Spleen (tissue), 11 donors: ENCODE measurements around the gene PALLD. TPM values are rescaled to one million over a fixed set of nuclear protein-coding genes. Genes with fewer than 3 reads are reported as not detected.
A peak's percentile ranks its signal among the peaks of the same experiment; 100 is the strongest.

ENCODE experiments used
- DNase-seq: peaks from one replicate; pipeline ENCODE4 v3.0.0-alpha.2; 2020
- H3K27ac ChIP-seq, 8 donors: fragments of 200-600 bp; sonication (generic) in 7 of 8; 1 replicate in 4 of 8; 2 replicates in 4 of 8; pipeline versions ENCODE4 v1.5.0 to v1.8.0; 2016 to 2021; ENCODE audit warnings: inconsistent platforms in 4 of 8, mild to moderate bottlenecking in 4 of 8, moderate library complexity in 1 of 8
- H3K27me3 ChIP-seq, 7 donors: fragments of 200-600 bp; sonication (generic) in 6 of 7; replicated peaks in 1 of 7; 1 replicate in 4 of 7; 2 replicates in 3 of 7; pipeline versions ENCODE4 v1.5.0 to v1.8.0; 2016 to 2021; ENCODE audit warnings: inconsistent platforms in 3 of 7, mild to moderate bottlenecking in 1 of 7
- H3K36me3 ChIP-seq, 6 donors: fragments of 200-600 bp; sonication (generic) in 5 of 6; 1 replicate in 4 of 6; 2 replicates in 2 of 6; pipeline versions ENCODE4 v1.5.0 to v1.8.0; 2016 to 2021; ENCODE audit warnings: inconsistent platforms in 2 of 6
- H3K4me1 ChIP-seq, 6 donors: fragments of 200-600 bp; sonication (generic) in 5 of 6; 1 replicate in 3 of 6; 2 replicates in 3 of 6; pipeline versions ENCODE4 v1.5.0 to v1.8.0; 2016 to 2021; ENCODE audit warnings: inconsistent platforms in 3 of 6
- H3K4me3 ChIP-seq, 8 donors: fragments of 200-600 bp; sonication (generic) in 7 of 8; 1 replicate in 4 of 8; 2 replicates in 4 of 8; pipeline versions ENCODE4 v1.5.0 to v1.8.0; 2016 to 2021; ENCODE audit warnings: inconsistent platforms in 4 of 8, mild to moderate bottlenecking in 4 of 8, moderate library complexity in 2 of 8
- H3K9me3 ChIP-seq, 8 donors: fragments of 200-600 bp; sonication (generic) in 7 of 8; 1 replicate in 4 of 8; 2 replicates in 4 of 8; pipeline versions ENCODE4 v1.5.0 to v1.8.0; 2016 to 2021; ENCODE audit warnings: inconsistent platforms in 4 of 8
- POLR2A ChIP-seq, 3 donors: fragments of 450-650 bp; IDR thresholded peaks; one replicate each; pipeline ENCODE4 v1.5.1; 2017; ENCODE audit warnings: antibody characterized with exemption in 3 of 3, mild to moderate bottlenecking in 1 of 3
- POLR2AphosphoS5 ChIP-seq, 3 donors: sonication (generic); formaldehyde crosslinking; IDR thresholded peaks; one replicate each; pipeline ENCODE4 v1.5.1; 2017; ENCODE audit warnings: antibody characterized with exemption in 3 of 3
- WGBS, 5 donors: extraction: QIAGEN DNeasy Blood & Tissue Kit in 3 of 5; methylation state at CpG; one replicate each; pipeline versions ENCODE4 v1.1.5 to v1.1.7; 2013 to 2018; 5-methylcytosine and 5-hydroxymethylcytosine counted together
- intact Hi-C: fragments of 100-400 bp; cut with DNase I; formaldehyde crosslinking; loops from one replicate; pipeline ENCODE4 v1.15.0; 2023; ENCODE audit warnings: low total_unique reads
- polyA plus RNA-seq, 3 donors: library from polyadenylated mRNA; stranded (reverse); fragments of 200-250 nt; gene quantifications; one replicate each; pipeline ENCODE4 v1.2.1, GENCODE V29; 2013
- total RNA-seq, 7 donors: library from RNA; depleted of rRNA in 3 of 7; stranded (reverse); fragments of >200 nt in 3 of 7; fragmentation: NEBNext Ultra II Directional in 4 of 7; extraction: Animal tissue kit (Norgen Biotek cat#: 25700) in 4 of 7; gene quantifications; one replicate each; pipeline versions ENCODE4 v1.1.0 to v1.2.1, GENCODE V29; 2016 to 2021
- TF ChIP-seq, protein P1 (sequence below), 11 experiments: fragments of 200-600 bp in 7 of 11; fragments of 450-650 bp in 4 of 11; sonication (generic) in 4 of 11; IDR thresholded peaks in 8 of 11; conservative IDR thresholded peaks in 3 of 11; 1 replicate in 7 of 11; 2 replicates in 4 of 11; pipeline versions ENCODE4 v1.4.0 to v1.8.0; 2016 to 2021; ENCODE audit warnings: antibody characterized with exemption in 11 of 11, inconsistent platforms in 4 of 11, mild to moderate bottlenecking in 1 of 11
- donor health status: healthy with polysubstance abuse.
- donor health status: DM: no; HTN: no; CAD: no; lungs with moderate emphysema.
- donor health status: DM: no; HTN: no; CAD: no.
- donor health status: Bipolar disorder and iron deficiency.
- donor health status: healthy.
- donor health status: DM: no; HTN: no; CAD: no.
- donor health status: DM: yes; HTN: yes; CAD: no.

The PALLD gene
- total and polyA plus RNA-seq, 10 donors = 24.3 to 228 (median 142) TPM

- peaks cover 0 to 47% (median 15%) of the 10 kb centered on the region in 7 donors for H3K27me3 ChIP-seq
- H3K27ac ChIP-seq = peak overlapping the region in 2 of 8 donors; percentile 1 to 3
- H3K9me3 ChIP-seq = no peaks in the 10 kb centered on the region
- H3K4me1 ChIP-seq = peaks cover 0 to 28% (median 14%) of the 10 kb centered on the region in 6 donors
- no peak overlapping the region for H3K4me3 ChIP-seq
- H3K36me3 ChIP-seq = no peaks in the 10 kb centered on the region
- TF ChIP-seq, protein P1, sequence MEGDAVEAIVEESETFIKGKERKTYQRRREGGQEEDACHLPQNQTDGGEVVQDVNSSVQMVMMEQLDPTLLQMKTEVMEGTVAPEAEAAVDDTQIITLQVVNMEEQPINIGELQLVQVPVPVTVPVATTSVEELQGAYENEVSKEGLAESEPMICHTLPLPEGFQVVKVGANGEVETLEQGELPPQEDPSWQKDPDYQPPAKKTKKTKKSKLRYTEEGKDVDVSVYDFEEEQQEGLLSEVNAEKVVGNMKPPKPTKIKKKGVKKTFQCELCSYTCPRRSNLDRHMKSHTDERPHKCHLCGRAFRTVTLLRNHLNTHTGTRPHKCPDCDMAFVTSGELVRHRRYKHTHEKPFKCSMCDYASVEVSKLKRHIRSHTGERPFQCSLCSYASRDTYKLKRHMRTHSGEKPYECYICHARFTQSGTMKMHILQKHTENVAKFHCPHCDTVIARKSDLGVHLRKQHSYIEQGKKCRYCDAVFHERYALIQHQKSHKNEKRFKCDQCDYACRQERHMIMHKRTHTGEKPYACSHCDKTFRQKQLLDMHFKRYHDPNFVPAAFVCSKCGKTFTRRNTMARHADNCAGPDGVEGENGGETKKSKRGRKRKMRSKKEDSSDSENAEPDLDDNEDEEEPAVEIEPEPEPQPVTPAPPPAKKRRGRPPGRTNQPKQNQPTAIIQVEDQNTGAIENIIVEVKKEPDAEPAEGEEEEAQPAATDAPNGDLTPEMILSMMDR (IDR thresholded peaks at IDR 0.05 in 8 of 11, conservative IDR thresholded peaks at IDR 0.05 in 3 of 11) = no peak
- TF ChIP-seq POLR2AphosphoS5 (IDR thresholded peaks at IDR 0.05) (no peak), POLR2A (IDR thresholded peaks at IDR 0.05) (no peak)
- DNase-seq = no peak
- 80 to 88% (median 86%) methylated on average over 5 of the region's 5 CpGs for WGBS, 5 donors
- intact Hi-C loops = no loop called here
Observed at GRCh38 chr4:168636040-168636439, 139.2 kb downstream of the PALLD start.

- Histone ChIP-seq H3K36me3 (no peaks in the 10 kb centered on the region), H3K27me3 (peaks cover 0 to 41% (median 10%) of the 10 kb centered on the region in 7 donors), H3K9me3 (no peaks in the 10 kb centered on the region), H3K4me1 (peaks cover 0 to 22% (median 10%) of the 10 kb centered on the region in 6 donors), H3K27ac (peak overlapping the region in 2 of 8 donors; percentile 3 to 8), H3K4me3 (no peak overlapping the region)
- TF ChIP-seq, protein P1 (IDR thresholded peaks at IDR 0.05 in 8 of 11, conservative IDR thresholded peaks at IDR 0.05 in 3 of 11) = no peak
- TF ChIP-seq POLR2A (IDR thresholded peaks at IDR 0.05) (no peak), POLR2AphosphoS5 (IDR thresholded peaks at IDR 0.05) (no peak)
- intact Hi-C loops = no loop called here
- WGBS, 5 donors = 69 to 76% (median 76%) methylated on average over 3 of the region's 3 CpGs
- DNase-seq = no peak
Observed at GRCh38 chr4:168636506-168637196, 139.8 kb downstream of the PALLD start.

- intact Hi-C loops = no loop called here
- Histone ChIP-seq H3K4me1 (peaks cover 0 to 8% (median 0%) of the 10 kb centered on the region in 6 donors), H3K27me3 (peaks cover 0 to 33% (median 3%) of the 10 kb centered on the region in 7 donors), H3K4me3 (no peak overlapping the region), H3K9me3 (no peaks in the 10 kb centered on the region), H3K36me3 (no peaks in the 10 kb centered on the region), H3K27ac (no peak overlapping the region)
- 74 to 96% (median 86%) methylated on average over 5 of the region's 5 CpGs for WGBS, 5 donors
- TF ChIP-seq, protein P1 (IDR thresholded peaks at IDR 0.05 in 8 of 11, conservative IDR thresholded peaks at IDR 0.05 in 3 of 11) = no peak
- TF ChIP-seq POLR2A (IDR thresholded peaks at IDR 0.05) = no peak
- no peak for TF ChIP-seq POLR2AphosphoS5 (IDR thresholded peaks at IDR 0.05)
- DNase-seq = no peak
Observed at GRCh38 chr4:168637872-168638756, 141.3 kb downstream of the PALLD start.

DNA sequence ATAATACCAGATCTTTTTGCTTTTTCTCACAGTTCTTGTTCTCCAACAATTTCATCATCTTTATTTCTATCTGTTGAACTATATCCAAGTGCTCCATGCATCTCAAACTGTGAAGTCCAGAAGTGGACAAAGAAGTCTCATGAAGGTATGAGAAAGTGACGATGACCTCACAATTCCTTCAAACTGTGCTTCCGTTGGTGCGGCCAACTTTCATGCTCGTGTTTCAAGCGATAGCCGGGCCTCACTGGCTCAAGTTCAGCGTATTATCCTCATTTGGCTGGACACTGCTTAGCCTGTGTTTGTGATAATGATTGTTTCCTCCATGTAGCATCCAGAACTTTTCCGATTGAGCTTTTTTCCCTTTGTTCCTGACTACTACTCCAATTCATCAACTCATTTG, 143.1 kb downstream of the PALLD start:
- Histone ChIP-seq H3K36me3 (no peaks in the 10 kb centered on the region), H3K4me3 (no peak overlapping the region), H3K9me3 (no peaks in the 10 kb centered on the region), H3K4me1 (no peaks in the 10 kb centered on the region), H3K27ac (no peak overlapping the region), H3K27me3 (peaks cover 0 to 20% (median 0%) of the 10 kb centered on the region in 7 donors)
- no peak for TF ChIP-seq POLR2AphosphoS5 (IDR thresholded peaks at IDR 0.05)
- TF ChIP-seq, protein P1 (IDR thresholded peaks at IDR 0.05 in 8 of 11, conservative IDR thresholded peaks at IDR 0.05 in 3 of 11) = no peak
- TF ChIP-seq POLR2A (IDR thresholded peaks at IDR 0.05) = no peak
- 93 to 96% (median 94%) methylated on average over 8 of the region's 8 CpGs for WGBS, 5 donors
- DNase-seq = no peak
- intact Hi-C loops = no loop called here
